GM12878 (cell line): ENCODE results near the gene SMARCAD1. TPM values are rescaled to one million over a fixed set of nuclear protein-coding genes. Genes with fewer than 3 reads are reported as not detected.
A peak's percentile ranks its signal among the peaks of the same experiment; 100 is the strongest.

Source experiments
- CBX3 ChIP-seq: fragments of 200-600 bp; sonication (generic); IDR thresholded peaks from 2 replicates; pipeline ENCODE4 v1.6.1; 2016; ENCODE audit warnings: low read depth, borderline replicate concordance
- CREB1 ChIP-seq: IDR thresholded peaks from 2 replicates; pipeline ENCODE4 v1.6.1; 2012; ENCODE audit warnings: low read depth, mild to moderate bottlenecking, inconsistent platforms
- DPF2 ChIP-seq: fragments of 450-650 bp; IDR thresholded peaks from 2 replicates; pipeline ENCODE4 v1.6.1; 2017; ENCODE audit warnings: mild to moderate bottlenecking
- EZH2 ChIP-seq: IDR thresholded peaks from 2 replicates; pipeline ENCODE4 v1.6.1; 2012; ENCODE audit warnings: low read depth, mild to moderate bottlenecking, control low read depth, inconsistent platforms, low read length, borderline replicate concordance; ENCODE audit not compliant: control insufficient read depth
- NFIC ChIP-seq: IDR thresholded peaks from 2 replicates; pipeline ENCODE4 v1.6.1; 2012; ENCODE audit warnings: low read depth, mild to moderate bottlenecking, inconsistent platforms, low read length, moderate library complexity
- NR2C2 ChIP-seq: IDR thresholded peaks from 2 replicates; pipeline ENCODE4 v1.6.1; 2011; ENCODE audit warnings: borderline replicate concordance, low read depth; ENCODE audit not compliant: control insufficient read depth, insufficient read length
- PML ChIP-seq: IDR thresholded peaks from 2 replicates; pipeline ENCODE4 v1.6.1; 2012; ENCODE audit warnings: low read length, inconsistent platforms
- POU2F2 ChIP-seq: IDR thresholded peaks from 3 replicates; pipeline ENCODE4 v1.6.1; 2011; ENCODE audit warnings: low read depth, mild to moderate bottlenecking, low read length, borderline replicate concordance
- SMAD1 ChIP-seq: fragments of 450-650 bp; IDR thresholded peaks from 2 replicates; pipeline ENCODE4 v1.6.1; 2018; ENCODE audit warnings: mild to moderate bottlenecking, low read depth; ENCODE audit not compliant: partially characterized antibody
- SMC3 ChIP-seq: IDR thresholded peaks from 2 replicates; pipeline ENCODE4 v1.6.1; 2011; ENCODE audit warnings: low read length, improper control_type of control experiment, borderline replicate concordance
- SP1 ChIP-seq: IDR thresholded peaks from one replicate; pipeline ENCODE4 v1.6.1; 2011; ENCODE audit warnings: low read depth, low read length
- SUPT20H ChIP-seq: IDR thresholded peaks from 2 replicates; pipeline ENCODE4 v1.6.1; 2011; ENCODE audit warnings: low read depth, mild to moderate bottlenecking, low read length, moderate library complexity, borderline replicate concordance; ENCODE audit not compliant: control insufficient read depth
- TAF1 ChIP-seq: IDR thresholded peaks from 2 replicates; pipeline ENCODE4 v1.6.1; 2011; ENCODE audit warnings: mild to moderate bottlenecking, low read depth, low read length, borderline replicate concordance
- TARDBP ChIP-seq: IDR thresholded peaks from 2 replicates; pipeline ENCODE4 v1.6.1; 2016; ENCODE audit warnings: borderline replicate concordance
- TCF7 ChIP-seq: IDR thresholded peaks from 2 replicates; pipeline ENCODE4 v1.6.1; 2014; ENCODE audit warnings: antibody characterized with exemption, borderline replicate concordance
- ZSCAN29 ChIP-seq: fragments of 450-650 bp; IDR thresholded peaks from 2 replicates; pipeline ENCODE4 v1.6.1; 2017; ENCODE audit warnings: mild to moderate bottlenecking, moderate library complexity
- polyA plus RNA-seq, 11 experiments: library from polyadenylated mRNA; depleted of rRNA in 4 of 11; unstranded in 6 of 11; stranded (reverse) in 5 of 11; fragments of >200 nt; fragmentation: Nextera tagmentation in 4 of 11; fragmentation: Illumina TruSeq in 1 of 11; extraction: Ambion mirVana in 4 of 11; extraction: Trizol in 1 of 11; gene quantifications; 1 replicate in 1 of 11; 2 replicates in 10 of 11; pipeline versions ENCODE4 v1.2.1 to v1.2.3, GENCODE V29; 2011 to 2016; ENCODE audit warnings: inconsistent platforms in 2 of 11, missing spikeins in 2 of 11, low read depth in 1 of 11
- total RNA-seq, 4 experiments: library from RNA; depleted of rRNA in 3 of 4; stranded (reverse); fragments of >200 nt in 3 of 4; fragmentation: Illumina TruSeq in 1 of 4; extraction: Trizol in 1 of 4; gene quantifications; 2 replicates each; pipeline versions ENCODE4 v1.2.1 to v1.2.3, GENCODE V29; 2013 to 2021
- TF ChIP-seq, protein P1 (sequence below): fragments of 450-650 bp; IDR thresholded peaks from 2 replicates; pipeline ENCODE4 v1.6.1; 2017; ENCODE audit warnings: mild to moderate bottlenecking, moderate library complexity
- TF ChIP-seq, protein P2 (sequence below): fragments of 450-650 bp; IDR thresholded peaks from 2 replicates; pipeline ENCODE4 v1.6.1; 2018; ENCODE audit warnings: borderline replicate concordance, mild to moderate bottlenecking; ENCODE audit not compliant: partially characterized antibody
- TF ChIP-seq, protein P3 (sequence below): IDR thresholded peaks from 2 replicates; pipeline ENCODE4 v1.6.1; 2011; ENCODE audit warnings: low read depth, low read length, improper control_type of control experiment, borderline replicate concordance
- TF ChIP-seq, protein P4 (sequence below): IDR thresholded peaks from 2 replicates; pipeline ENCODE4 v1.6.1; 2012; ENCODE audit warnings: low read depth, low read length, improper control_type of control experiment

Gene SMARCAD1
- total and polyA plus RNA-seq, 10 of the 15 experiments (the other 5 are each of a cell fraction or from before 2014, with no cell fraction given): 7.6 to 41.2 (median 27.7) TPM

DNA sequence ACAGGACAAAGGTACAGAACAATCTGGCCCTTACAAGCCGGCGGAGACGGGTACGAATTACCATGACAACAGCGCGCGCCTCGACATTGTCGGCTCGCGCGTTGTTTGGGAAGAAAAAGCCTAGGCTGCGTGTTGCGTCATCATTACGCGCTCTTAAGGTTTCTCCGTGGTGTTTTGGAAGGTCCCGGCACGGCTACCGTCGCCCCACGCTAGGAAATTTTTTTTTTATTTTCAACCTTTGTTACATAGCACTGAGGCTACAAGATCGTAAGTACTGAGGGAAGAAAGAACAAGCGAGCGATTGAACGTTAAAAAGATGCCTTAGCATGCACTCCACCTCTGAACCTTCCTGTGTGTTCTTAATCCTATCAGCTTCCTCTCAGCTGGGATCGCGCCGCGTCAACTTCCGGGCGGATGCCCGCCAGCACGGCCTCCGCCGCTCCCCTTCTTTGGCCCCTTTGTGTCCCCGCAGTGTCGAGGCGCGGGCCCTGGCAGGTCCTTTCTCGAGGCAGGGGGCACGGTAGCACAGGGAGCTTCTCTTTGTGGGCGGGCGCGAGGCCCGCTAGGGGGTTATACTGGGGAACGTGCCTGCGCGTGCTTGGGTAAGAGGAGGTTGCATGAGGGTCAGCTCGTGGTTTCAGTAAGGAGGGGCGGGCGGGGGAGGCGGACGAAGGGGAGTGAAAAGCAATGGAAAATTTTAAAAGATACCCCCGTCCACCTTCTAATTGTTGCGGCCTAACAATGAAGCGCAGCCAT lies at the start of gene SMARCAD1 (continued):
- TF ChIP-seq NR2C2: no peak
- TF ChIP-seq PML: peak; percentile 89
- TF ChIP-seq, protein P1, sequence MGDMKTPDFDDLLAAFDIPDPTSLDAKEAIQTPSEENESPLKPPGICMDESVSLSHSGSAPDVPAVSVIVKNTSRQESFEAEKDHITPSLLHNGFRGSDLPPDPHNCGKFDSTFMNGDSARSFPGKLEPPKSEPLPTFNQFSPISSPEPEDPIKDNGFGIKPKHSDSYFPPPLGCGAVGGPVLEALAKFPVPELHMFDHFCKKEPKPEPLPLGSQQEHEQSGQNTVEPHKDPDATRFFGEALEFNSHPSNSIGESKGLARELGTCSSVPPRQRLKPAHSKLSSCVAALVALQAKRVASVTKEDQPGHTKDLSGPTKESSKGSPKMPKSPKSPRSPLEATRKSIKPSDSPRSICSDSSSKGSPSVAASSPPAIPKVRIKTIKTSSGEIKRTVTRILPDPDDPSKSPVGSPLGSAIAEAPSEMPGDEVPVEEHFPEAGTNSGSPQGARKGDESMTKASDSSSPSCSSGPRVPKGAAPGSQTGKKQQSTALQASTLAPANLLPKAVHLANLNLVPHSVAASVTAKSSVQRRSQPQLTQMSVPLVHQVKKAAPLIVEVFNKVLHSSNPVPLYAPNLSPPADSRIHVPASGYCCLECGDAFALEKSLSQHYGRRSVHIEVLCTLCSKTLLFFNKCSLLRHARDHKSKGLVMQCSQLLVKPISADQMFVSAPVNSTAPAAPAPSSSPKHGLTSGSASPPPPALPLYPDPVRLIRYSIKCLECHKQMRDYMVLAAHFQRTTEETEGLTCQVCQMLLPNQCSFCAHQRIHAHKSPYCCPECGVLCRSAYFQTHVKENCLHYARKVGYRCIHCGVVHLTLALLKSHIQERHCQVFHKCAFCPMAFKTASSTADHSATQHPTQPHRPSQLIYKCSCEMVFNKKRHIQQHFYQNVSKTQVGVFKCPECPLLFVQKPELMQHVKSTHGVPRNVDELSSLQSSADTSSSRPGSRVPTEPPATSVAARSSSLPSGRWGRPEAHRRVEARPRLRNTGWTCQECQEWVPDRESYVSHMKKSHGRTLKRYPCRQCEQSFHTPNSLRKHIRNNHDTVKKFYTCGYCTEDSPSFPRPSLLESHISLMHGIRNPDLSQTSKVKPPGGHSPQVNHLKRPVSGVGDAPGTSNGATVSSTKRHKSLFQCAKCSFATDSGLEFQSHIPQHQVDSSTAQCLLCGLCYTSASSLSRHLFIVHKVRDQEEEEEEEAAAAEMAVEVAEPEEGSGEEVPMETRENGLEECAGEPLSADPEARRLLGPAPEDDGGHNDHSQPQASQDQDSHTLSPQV: no peak
- no peak; the same call in 2 of the 3 replicates for TF ChIP-seq POU2F2
- no peak for TF ChIP-seq ZSCAN29
- TF ChIP-seq, protein P2, sequence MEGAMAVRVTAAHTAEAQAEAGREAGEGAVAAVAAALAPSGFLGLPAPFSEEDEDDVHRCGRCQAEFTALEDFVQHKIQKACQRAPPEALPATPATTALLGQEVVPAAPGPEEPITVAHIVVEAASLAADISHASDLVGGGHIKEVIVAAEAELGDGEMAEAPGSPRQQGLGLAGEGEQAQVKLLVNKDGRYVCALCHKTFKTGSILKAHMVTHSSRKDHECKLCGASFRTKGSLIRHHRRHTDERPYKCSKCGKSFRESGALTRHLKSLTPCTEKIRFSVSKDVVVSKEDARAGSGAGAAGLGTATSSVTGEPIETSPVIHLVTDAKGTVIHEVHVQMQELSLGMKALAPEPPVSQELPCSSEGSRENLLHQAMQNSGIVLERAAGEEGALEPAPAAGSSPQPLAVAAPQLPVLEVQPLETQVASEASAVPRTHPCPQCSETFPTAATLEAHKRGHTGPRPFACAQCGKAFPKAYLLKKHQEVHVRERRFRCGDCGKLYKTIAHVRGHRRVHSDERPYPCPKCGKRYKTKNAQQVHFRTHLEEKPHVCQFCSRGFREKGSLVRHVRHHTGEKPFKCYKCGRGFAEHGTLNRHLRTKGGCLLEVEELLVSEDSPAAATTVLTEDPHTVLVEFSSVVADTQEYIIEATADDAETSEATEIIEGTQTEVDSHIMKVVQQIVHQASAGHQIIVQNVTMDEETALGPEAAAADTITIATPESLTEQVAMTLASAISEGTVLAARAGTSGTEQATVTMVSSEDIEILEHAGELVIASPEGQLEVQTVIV: peak; percentile 63
- 0 out of 2 replicates have a peak, but pooled peaks have one; percentile 32 for TF ChIP-seq DPF2
- TF ChIP-seq TCF7: no peak; the same call in 1 of the 2 replicates
- TF ChIP-seq CREB1: peak; percentile 98
- TF ChIP-seq, protein P3, sequence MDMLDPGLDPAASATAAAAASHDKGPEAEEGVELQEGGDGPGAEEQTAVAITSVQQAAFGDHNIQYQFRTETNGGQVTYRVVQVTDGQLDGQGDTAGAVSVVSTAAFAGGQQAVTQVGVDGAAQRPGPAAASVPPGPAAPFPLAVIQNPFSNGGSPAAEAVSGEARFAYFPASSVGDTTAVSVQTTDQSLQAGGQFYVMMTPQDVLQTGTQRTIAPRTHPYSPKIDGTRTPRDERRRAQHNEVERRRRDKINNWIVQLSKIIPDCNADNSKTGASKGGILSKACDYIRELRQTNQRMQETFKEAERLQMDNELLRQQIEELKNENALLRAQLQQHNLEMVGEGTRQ: no peak
- TF ChIP-seq NFIC: no peak
- TF ChIP-seq SUPT20H: no peak
- TF ChIP-seq TAF1: peak; percentile 86
- TF ChIP-seq SP1: no peak
- TF ChIP-seq SMAD1: no peak
- TF ChIP-seq SMC3: no peak
- no peak for TF ChIP-seq CBX3
- no peak for TF ChIP-seq EZH2
- TF ChIP-seq, protein P4, sequence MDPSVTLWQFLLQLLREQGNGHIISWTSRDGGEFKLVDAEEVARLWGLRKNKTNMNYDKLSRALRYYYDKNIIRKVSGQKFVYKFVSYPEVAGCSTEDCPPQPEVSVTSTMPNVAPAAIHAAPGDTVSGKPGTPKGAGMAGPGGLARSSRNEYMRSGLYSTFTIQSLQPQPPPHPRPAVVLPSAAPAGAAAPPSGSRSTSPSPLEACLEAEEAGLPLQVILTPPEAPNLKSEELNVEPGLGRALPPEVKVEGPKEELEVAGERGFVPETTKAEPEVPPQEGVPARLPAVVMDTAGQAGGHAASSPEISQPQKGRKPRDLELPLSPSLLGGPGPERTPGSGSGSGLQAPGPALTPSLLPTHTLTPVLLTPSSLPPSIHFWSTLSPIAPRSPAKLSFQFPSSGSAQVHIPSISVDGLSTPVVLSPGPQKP: peak; percentile 87; the same call in 1 of the 2 replicates
- TF ChIP-seq TARDBP: 0 out of 2 replicates have a peak, but pooled peaks have one; percentile 5
